ENCODE data around the gene FBXO8. TPM values are rescaled to one million over a fixed set of nuclear protein-coding genes. Genes with fewer than 3 reads are reported as not detected.

Gene FBXO8
- total RNA-seq, 3 donors from 2014 or later (not counting 1 experiment from before 2014, with no cell fraction given), result 12.3 to 15.2 (median 14.8) TPM

DNA sequence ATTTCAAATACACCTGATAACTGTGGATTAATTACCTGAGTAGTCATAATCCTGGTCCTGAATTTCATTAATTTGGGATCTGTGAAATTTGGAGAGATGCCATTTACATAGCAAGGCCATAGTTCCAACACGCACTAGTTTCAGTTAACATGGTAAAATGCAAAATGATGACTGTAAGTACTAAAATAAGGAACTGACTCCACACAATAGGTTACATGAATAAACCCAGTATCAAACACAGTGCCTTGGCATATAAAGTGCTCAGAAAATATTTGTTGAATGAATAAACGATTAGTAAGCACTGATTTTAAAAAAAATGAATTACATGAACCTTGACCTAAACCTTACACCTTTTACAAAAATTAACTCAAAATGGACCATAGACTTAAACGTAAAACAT lies 9.0 kb downstream of the FBXO8 start:
- ATAC-seq (no peak), DNase-seq (no peak)
- no peaks in the 10 kb centered on the region for H3K27me3 ChIP-seq (ENCODE audit: control insufficient read depth, insufficient read depth, low read length)
- Mint-ChIP-seq H3K4me1 (peaks cover 36 to 39% of the 10 kb centered on the region in 2 donors), H3K27ac (no peak overlapping the region), H3K27me3 (ENCODE audit: low read depth in 2 of 2) (no peaks in the 10 kb centered on the region), H3K4me3 (no peak overlapping the region), H3K36me3 (no peaks in the 10 kb centered on the region), H3K9me3 (no peaks in the 10 kb centered on the region)
- H3K36me3 ChIP-seq (ENCODE audit: control insufficient read depth, insufficient read depth, low read length), result no peaks in the 10 kb centered on the region
- no peaks in the 10 kb centered on the region for H3K9me3 ChIP-seq (ENCODE audit: control insufficient read depth, insufficient read depth, low read length)
- no peaks in the 10 kb centered on the region for H3K4me1 ChIP-seq (ENCODE audit: control insufficient read depth, insufficient read depth, low read length)
- H3K4me3 ChIP-seq (ENCODE audit: low read length), result no peak overlapping the region
- intact Hi-C loops (cut with micrococcal nuclease), result no loop called here
- no peak overlapping the region for H3K27ac ChIP-seq (ENCODE audit: low read length)
- WGBS (ENCODE audit: insufficient coverage), result no CpG with 5 or more reads among the region's 3 CpGs
- TF ChIP-seq CTCF (IDR thresholded peaks at IDR 0.05), result no peak

DNA sequence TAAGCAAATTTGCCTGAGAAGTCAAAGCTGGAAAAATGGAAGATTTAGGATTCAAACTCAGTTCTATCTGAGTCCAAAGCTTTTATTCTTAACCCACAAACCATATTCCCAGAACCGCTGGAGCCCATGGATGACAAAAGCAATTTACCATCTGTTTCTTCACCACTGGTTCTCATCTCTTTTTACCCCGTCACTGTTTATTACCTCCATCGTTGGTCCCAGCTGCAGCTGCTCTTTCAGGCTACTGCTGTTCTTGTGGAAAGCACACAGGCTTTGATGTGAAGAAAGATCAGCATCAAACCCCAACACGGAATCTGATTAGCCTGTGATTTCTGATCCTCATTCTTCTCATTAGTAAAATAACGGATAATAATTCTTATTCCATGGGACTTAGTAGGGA lies 9.5 kb downstream of the FBXO8 start:
- Mint-ChIP-seq H3K27ac (no peak overlapping the region), H3K27me3 (ENCODE audit: low read depth in 2 of 2) (no peaks in the 10 kb centered on the region), H3K36me3 (no peaks in the 10 kb centered on the region), H3K4me3 (no peak overlapping the region), H3K4me1 (peaks cover 31 to 34% of the 10 kb centered on the region in 2 donors), H3K9me3 (no peaks in the 10 kb centered on the region)
- DNase-seq (no peak), ATAC-seq (no peak)
- Histone ChIP-seq H3K9me3 (ENCODE audit: control insufficient read depth, insufficient read depth, low read length) (no peaks in the 10 kb centered on the region), H3K27ac (ENCODE audit: low read length) (no peak overlapping the region), H3K27me3 (ENCODE audit: control insufficient read depth, insufficient read depth, low read length) (no peaks in the 10 kb centered on the region), H3K36me3 (ENCODE audit: control insufficient read depth, insufficient read depth, low read length) (no peaks in the 10 kb centered on the region), H3K4me1 (ENCODE audit: control insufficient read depth, insufficient read depth, low read length) (no peaks in the 10 kb centered on the region), H3K4me3 (ENCODE audit: low read length) (no peak overlapping the region)
- no peak for TF ChIP-seq CTCF (IDR thresholded peaks at IDR 0.05)
- 90% methylated on average over 4 of the region's 5 CpGs for WGBS (ENCODE audit: insufficient coverage)
- intact Hi-C loops (cut with micrococcal nuclease), result no loop called here

GRCh38 chr4:174266416-174266815 lies 17.1 kb downstream of the FBXO8 start:
- H3K36me3 ChIP-seq (ENCODE audit: control insufficient read depth, insufficient read depth, low read length), result peaks cover 3% of the 10 kb centered on the region
- H3K4me3 ChIP-seq (ENCODE audit: low read length), result no peak overlapping the region
- ATAC-seq (no peak), DNase-seq (no peak)
- Mint-ChIP-seq H3K9me3 (no peaks in the 10 kb centered on the region), H3K27ac (no peak overlapping the region), H3K4me1 (peaks cover 9 to 14% of the 10 kb centered on the region in 2 donors), H3K36me3 (no peaks in the 10 kb centered on the region), H3K27me3 (ENCODE audit: low read depth in 2 of 2) (no peaks in the 10 kb centered on the region), H3K4me3 (no peak overlapping the region)
- intact Hi-C loops (cut with micrococcal nuclease), result no loop called here
- no peaks in the 10 kb centered on the region for H3K9me3 ChIP-seq (ENCODE audit: control insufficient read depth, insufficient read depth, low read length)
- H3K4me1 ChIP-seq (ENCODE audit: control insufficient read depth, insufficient read depth, low read length), result no peaks in the 10 kb centered on the region
- H3K27ac ChIP-seq (ENCODE audit: low read length), result no peak overlapping the region
- WGBS (ENCODE audit: insufficient coverage), result 0% methylated on average over 1 of the region's 2 CpGs
- TF ChIP-seq CTCF (IDR thresholded peaks at IDR 0.05), result no peak
- H3K27me3 ChIP-seq (ENCODE audit: control insufficient read depth, insufficient read depth, low read length), result no peaks in the 10 kb centered on the region

GRCh38 chr4:174265916-174266315 lies 17.6 kb downstream of the FBXO8 start:
- Mint-ChIP-seq H3K9me3 (no peaks in the 10 kb centered on the region), H3K27me3 (ENCODE audit: low read depth in 2 of 2) (no peaks in the 10 kb centered on the region)
- no peak overlapping the region for H3K4me3 ChIP-seq (ENCODE audit: low read length)

More at GRCh38 chr4:174265916-174266315, 17.6 kb downstream of the FBXO8 start:
- H3K36me3 Mint-ChIP-seq, result no peaks in the 10 kb centered on the region
- DNase-seq (no peak), ATAC-seq (no peak)
- no peak overlapping the region for H3K27ac Mint-ChIP-seq
- intact Hi-C loops (cut with micrococcal nuclease), result no loop called here
- H3K27ac ChIP-seq (ENCODE audit: low read length), result no peak overlapping the region
- no peaks in the 10 kb centered on the region for H3K27me3 ChIP-seq (ENCODE audit: control insufficient read depth, insufficient read depth, low read length)
- H3K4me3 Mint-ChIP-seq, result no peak overlapping the region
- no peaks in the 10 kb centered on the region for H3K9me3 ChIP-seq (ENCODE audit: control insufficient read depth, insufficient read depth, low read length)
- TF ChIP-seq CTCF (IDR thresholded peaks at IDR 0.05), result no peak
- H3K4me1 ChIP-seq (ENCODE audit: control insufficient read depth, insufficient read depth, low read length), result no peaks in the 10 kb centered on the region
- WGBS (ENCODE audit: insufficient coverage), result 100% methylated on average over 1 of the region's 2 CpGs
- peaks cover 4 to 9% of the 10 kb centered on the region in 2 donors for H3K4me1 Mint-ChIP-seq
- H3K36me3 ChIP-seq (ENCODE audit: control insufficient read depth, insufficient read depth, low read length), result peaks cover 3% of the 10 kb centered on the region

Data from natural killer cell (primary cell).